Stimulated activated CD8-positive, alpha-beta memory T cell treated with anti-CD3 and anti-CD28 coated beads, Interleukin-7, amount 100 ng/mL, for 24 hours (primary cell): ENCODE results near the gene SFTPB.
"Not testable (repeated sequence)": the region's sequence is repeated elsewhere in the genome, so short reads cannot be mapped to it uniquely, and the experiment has no call there.

Experiments used
- DNase-seq: peaks from one replicate; pipeline ENCODE4 v3.0.0-alpha.2; 2020; ENCODE audit warnings: low read depth

SFTPB gene

DNA sequence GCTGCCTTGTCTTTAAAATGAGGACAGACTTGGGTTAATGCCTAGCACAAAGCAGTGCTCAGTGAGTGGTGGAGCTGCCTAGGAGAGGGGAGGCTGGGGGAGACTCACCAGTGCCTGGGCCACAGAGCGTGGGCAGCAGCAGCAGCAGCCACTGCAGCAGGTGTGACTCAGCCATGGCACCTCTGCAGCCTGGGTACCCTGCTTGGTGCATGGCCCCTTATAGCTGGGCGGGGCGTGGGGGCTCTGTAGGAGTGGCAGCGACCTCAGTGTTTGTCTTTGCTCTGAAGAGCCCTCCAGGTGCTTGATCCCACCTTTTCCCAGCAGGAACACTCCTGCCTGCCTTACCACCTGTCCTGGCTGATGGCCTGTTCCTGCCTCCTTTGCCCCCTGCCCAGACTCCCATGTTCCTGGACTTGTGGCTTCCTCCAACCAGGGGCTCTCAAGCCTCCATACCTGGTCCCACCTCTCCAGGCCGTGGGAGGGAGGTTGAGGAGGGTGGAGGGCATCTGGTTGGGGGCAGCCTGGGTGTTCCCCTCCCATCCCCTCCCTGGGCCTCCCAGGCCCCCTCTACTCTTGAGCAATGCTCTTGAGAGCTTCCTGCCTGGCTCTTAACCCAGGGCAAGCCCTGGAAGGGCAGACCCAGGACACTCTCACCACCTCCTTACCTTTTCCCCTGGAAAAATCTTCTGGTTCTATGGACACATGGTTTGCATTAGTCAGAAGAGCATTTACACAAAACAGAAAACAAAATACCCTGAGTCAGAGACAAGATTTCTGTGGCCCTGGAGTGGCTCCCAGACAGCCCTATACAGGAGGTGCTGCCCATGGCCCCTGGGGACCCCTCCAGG is at the start of gene SFTPB:
Gene SFTPB (minus strand): TSS at position 191 of the 848 bp plus-strand sequence. CDS start 16 bp downstream, at position 175.
- no peak for DNase-seq

GRCh38 chr2:85717308-85718008 is 49.5 kb upstream of the SFTPB start:
- DNase-seq = no peak

GRCh38 chr2:85716346-85716914 is 48.4 kb upstream of the SFTPB start:
- DNase-seq = no peak

GRCh38 chr2:85714841-85715240 is 46.8 kb upstream of the SFTPB start:
- no peak for DNase-seq

GRCh38 chr2:85714421-85714820 is 46.4 kb upstream of the SFTPB start:
- DNase-seq = not testable (repeated sequence)

DNA sequence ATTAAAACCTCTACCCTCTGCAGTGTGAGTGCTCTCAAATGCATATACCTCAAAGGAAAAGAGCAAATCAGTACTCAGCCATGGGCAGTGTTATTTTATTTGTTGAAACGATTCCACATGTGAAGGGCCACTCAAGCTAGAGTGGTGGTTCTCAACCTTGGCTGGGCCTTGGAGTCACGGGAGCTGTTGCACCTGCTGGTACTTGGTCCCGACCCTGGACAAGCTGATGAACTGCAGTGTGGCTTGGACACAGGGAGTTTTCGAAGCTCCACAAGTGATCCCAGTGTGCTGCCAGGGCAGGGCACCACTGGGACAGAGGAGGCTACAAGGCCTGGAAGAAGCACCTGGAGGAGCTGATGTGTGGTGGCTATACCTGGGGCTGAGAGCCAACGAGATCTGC is 45.8 kb upstream of the SFTPB start:
- no peak for DNase-seq

GRCh38 chr2:85712849-85713612 is 45.0 kb upstream of the SFTPB start:
- no peak for DNase-seq

- DNase-seq = no peak
Measured at GRCh38 chr2:85712336-85712735, 44.3 kb upstream of the SFTPB start.

- DNase-seq = no peak
Measured at GRCh38 chr2:85711578-85712060, 43.6 kb upstream of the SFTPB start.

DNA sequence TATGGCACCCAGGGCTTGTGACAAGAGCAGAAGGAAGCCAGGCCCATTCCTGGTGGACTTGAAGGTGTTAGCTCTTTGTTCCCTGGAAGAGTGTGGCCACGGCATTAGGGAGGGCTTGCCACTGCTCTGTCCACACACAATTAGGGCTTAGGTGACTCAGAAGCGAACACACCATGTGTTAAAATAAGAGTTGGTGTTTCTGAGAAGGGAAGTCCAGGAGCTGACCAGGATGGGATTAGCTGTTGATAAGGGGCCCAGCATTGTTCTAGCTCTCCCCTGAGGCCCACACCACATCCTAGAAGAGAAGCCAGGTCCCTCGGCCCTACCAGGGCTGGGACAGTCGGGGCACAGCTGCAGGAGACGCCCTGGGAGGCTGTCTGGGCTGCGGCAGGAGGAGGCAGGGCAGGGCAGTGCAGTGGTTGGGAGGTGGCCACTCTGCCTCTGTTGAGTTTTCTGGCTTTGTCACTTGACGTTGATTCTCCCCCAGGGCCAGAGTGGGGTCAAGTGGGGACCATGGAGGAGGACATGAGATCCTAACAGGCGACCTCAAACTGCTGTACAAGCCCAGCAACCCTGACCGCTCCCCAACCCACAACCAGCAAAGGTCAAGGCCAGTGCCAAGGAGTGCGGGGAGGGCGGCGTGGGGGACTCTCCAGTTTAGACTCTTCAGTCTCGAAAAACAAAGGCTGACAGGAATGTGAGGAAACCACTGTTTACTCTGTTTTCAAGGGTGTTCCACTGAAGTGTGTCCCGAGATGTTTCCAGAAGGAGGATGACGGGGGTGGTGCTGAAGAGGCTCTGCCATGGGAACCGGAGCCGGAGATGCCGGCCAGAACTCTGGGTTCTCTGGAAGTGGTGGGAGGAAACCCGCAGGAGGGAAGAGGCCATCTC is 42.9 kb upstream of the SFTPB start:
- no peak for DNase-seq

- DNase-seq = no peak
Measured at GRCh38 chr2:85709401-85709811, 41.4 kb upstream of the SFTPB start.

DNA sequence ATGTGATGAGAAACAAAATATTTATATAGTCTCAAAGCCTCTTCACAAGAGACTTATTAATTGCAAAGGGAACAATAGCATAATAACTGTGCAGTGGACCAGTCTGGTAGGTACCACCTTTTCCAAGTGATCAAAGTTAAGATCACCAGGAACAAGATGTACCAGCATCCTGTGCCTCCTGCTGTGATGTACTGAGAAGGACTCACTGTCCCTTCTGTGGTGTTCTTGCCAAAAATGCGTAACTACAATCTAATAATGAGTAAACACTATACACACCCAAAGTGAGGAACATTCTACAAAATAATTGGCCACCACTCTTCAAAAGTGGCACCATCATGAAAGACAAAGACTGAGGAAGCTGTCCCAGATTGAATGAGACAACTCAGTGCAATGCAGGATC is 40.6 kb upstream of the SFTPB start:
- DNase-seq = no peak

GRCh38 chr2:85707304-85707703 is 39.3 kb upstream of the SFTPB start:
- DNase-seq = peak; percentile 17

DNA sequence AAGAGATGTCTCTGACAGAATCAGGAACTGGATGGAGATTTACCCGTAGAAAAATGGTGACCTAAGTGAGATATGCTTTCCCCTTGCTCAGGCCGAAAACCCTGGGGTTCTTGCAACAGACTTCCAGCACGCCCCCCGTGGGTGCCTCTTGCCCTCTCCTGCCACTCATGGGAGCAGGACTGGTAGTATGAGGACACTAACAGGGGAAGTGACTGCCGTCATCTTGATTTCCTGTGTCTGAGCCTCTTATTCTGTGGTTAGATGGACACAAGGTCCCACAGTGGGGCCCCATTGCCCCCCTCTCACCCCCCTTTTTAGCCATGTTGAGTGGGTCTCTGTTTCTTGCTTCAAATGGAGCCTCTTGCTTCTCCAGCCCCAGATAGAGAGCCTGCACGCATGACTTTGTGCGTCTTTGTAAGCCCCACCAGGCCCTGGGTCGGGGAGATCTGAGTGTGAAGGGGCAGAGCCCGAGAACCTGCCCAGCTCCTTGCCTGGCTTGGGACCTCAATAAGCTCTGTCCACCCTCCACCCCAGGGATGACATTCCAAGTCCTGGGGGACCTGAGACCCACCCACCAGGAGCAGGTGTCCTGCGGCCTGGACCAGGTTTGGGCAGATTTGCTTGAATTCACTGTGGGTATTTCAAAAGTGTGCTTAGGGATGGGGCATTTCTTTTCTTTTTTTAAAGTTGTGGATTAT is 38.7 kb upstream of the SFTPB start:
- no peak for DNase-seq

- DNase-seq = no peak
Measured at GRCh38 chr2:85706063-85706462, 38.1 kb upstream of the SFTPB start.

DNA sequence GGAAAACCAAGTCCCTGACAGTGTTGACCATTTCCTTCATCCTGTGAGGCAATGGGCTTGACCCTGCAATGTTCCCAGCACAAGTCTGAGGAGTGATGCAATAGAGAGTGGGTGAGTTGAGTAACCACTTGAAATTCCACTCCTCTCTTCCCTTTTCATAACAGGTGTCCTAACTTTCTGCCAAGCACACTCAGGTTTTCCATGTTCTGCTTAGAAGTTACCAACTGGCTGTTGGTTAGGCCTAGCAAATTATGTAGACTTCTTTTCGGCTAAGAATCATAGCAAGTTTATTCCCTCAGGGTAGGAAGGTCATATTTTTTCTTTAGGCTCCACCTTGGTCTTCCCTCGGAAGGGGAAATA is 37.7 kb upstream of the SFTPB start:
- DNase-seq = no peak

GRCh38 chr2:85704800-85705679 is 37.0 kb upstream of the SFTPB start:
- no peak for DNase-seq

GRCh38 chr2:85704038-85704437 is 36.0 kb upstream of the SFTPB start:
- DNase-seq = no peak

DNA sequence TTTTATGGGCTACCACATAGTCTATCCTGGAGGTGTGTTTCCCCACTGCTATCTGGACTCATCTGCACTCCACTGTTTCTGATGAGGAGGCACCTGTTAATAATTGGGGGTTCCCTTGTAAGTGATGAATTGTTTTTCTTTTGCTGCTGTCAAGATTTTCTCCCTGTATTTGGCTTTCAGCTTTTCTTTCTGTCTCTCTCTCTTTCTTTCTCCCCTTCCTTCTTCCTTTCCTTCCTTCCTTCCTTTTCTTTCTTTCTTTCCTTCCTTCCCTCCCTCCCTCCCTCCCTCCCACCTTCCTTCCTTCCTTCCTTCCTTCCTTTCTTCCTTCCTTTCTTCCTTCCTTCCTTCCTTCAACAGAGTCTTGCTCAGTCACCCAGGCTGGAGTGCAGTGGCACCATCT is 35.3 kb upstream of the SFTPB start:
- DNase-seq = no peak

- DNase-seq = no peak
Measured at GRCh38 chr2:85702800-85703199, 34.8 kb upstream of the SFTPB start.
